ENCODE results near the gene XPOT.

The XPOT gene

GRCh38 chr12:64418209-64418608, 14.0 kb downstream of the XPOT start:
- no peak for DNase-seq

GRCh38 chr12:64419696-64420095, 15.5 kb downstream of the XPOT start:
- peak in 2 of 4 experiments; percentile 7 to 8 for DNase-seq

DNA sequence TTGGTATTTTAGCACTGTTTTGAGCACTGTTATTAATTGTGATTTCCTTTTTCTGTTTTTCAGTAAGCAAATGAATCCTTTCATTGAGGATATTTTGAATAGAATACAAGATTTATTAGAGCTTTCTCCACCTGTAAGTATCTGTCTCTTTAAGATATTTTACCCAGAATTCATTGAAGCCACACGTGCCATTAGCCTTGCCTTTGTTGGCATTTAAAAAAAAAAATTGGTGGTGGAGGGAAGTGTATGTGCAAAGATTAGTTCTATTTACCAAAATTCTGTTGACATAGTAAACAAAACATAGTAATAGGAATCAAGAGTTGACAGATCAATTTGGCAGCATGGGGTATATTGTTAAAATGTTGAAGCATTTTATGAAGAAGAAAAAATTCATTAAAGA, 23.8 kb downstream of the XPOT start:
- DNase-seq = no peak

GRCh38 chr12:64428956-64429355, 24.8 kb downstream of the XPOT start:
- DNase-seq = no peak

GRCh38 chr12:64430886-64431285, 26.7 kb downstream of the XPOT start:
- DNase-seq = no peak

- no peak for DNase-seq
Measured at GRCh38 chr12:64431791-64432190, 27.6 kb downstream of the XPOT start.

DNA sequence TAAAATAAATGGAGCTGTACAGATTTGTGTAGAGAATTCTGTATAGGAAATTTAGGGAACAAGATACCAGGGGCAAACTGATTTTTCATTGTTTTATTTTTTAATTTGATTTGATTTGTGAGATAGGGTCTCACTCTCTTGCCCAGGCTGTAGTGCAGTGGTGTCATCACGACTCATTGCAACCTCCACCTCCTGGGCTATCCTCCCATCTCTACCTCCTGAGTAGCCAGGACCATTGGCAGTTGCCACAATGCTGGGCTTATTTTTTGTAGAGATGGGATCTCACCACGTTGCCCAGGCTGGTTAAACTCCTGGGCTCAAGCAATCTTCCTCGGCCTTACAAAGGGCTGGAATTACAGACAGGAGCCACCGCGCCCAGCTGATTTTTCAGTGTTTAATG, 29.7 kb downstream of the XPOT start:
- DNase-seq = no peak

DNA sequence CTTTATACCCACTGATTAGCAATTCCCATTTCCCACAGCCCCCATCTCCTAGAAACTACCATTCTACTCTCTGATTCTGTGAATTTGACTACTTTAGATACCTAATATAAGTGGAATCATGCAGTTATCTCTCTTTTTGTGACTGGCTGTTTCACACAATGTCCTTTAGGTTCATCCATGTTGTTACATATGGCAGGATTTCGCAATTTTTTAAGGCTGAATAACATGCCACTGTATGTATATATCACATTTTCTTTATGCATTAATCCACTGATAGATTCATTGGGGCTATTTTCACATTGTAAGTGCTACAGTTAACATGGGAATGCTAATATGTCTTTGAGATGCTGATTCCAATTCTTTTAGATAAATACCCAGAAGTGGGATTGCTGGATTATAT, 35.9 kb downstream of the XPOT start:
- no peak for DNase-seq

- DNase-seq = no peak
Measured at GRCh38 chr12:64445490-64445889, 41.3 kb downstream of the XPOT start.

DNA sequence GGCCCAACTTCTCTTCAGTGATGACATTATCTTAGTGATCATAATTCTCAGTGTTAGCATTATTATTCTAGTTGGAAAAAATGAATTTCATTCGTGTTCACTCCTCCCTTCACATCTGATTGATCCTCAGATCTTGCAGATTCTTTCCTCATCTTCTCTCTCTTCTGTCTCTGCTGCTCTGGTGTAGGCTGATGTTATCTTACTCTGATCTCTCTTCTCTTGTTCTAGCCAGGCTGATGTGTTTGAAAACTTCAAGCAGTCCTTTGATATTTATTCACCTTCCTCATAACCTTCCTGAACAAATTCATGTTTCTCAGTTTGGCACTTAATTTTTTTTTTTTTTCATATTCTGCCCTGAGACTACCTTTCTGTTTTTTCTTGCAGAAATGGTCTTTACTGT, 42.1 kb downstream of the XPOT start:
- no peak for DNase-seq

GRCh38 chr12:64450057-64450640, 46.0 kb downstream of the XPOT start:
- no peak for DNase-seq

- DNase-seq = peak; percentile 56 to 73 (median 68)
Measured at GRCh38 chr12:64450711-64451486, 46.7 kb downstream of the XPOT start.

- DNase-seq = peak; percentile 93 to 96 (median 94)
Measured at GRCh38 chr12:64451687-64452558, 47.7 kb downstream of the XPOT start, which contains the start of gene TBK1. Gene TBK1, plus strand, starts transcription at chr12:64452120. Its CDS starts 3,751 bp downstream, at chr12:64455871.

DNA sequence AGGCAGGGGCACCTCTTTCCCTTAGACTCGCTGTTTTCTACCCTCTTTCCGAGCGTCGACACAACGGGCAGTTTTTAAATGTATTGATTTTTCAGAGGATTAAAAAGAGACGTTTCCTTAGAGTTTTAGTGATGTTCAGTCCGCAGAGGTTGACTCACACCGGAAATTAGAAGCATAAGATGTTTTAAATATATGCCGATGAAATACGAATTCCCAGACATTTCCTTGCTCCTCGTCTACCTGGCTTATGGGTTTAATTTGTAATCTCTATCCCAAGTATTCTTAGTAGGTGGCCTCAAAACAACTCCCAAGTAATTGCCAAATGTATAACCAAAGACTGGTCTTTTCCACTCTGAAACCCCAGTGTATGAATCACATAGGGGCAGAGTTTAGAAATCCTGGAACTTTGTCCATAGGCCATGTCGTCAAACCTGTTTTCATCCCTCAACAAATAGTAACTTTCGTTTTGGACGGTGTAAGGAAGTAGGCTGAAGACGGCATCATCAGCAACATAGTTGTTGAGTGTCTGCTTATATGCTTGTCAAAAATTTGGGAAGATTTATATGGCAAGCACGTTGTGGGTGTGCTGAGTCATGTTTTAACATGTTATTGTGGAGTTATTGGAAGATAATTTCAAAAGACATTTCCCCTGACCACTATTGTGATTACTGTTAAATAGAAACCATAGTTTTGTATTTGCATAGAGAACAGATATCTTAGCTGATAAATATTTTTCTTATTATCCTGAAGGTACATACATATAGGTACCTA, 48.6 kb downstream of the XPOT start:
- peak; percentile 62 to 87 (median 70) for DNase-seq

DNA sequence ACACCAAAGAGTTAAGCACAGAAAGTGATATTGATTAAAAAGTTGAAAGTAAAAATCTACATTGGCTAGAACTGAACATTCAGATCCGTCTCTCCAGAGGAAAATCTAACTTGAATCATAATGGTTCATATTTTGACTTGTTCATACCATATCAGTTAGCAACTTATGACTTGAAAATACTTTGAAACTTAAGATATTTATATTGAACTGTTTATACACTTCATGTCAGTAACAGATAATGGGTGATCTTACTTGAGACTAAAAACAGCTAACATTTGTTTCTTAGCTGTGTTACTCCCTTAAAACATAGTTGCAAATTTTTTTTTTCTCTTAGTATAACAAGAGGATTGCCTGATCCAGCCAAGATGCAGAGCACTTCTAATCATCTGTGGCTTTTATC, 51.3 kb downstream of the XPOT start:
- no peak for DNase-seq

DNA sequence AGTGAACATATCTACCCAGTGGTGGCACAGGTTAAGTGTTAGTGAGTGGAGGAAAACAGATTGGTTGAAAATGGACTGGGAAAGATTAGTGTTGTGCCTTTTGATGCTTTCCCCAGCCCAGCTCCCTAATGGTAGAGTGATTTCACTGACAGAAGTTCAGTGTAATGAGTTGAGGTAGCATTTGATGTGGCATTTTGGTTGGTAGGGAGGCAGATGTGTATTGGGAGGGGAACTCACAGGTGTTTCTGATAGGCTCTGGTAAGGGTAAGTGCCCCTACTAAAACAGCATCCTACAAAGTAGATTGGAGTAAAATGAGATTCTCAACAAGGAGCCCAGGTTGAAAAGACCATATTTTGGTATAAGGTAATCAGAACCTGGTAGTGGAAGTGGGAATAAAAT, 51.9 kb downstream of the XPOT start:
- DNase-seq = no peak

- peak; percentile 74 to 86 (median 80) for DNase-seq
Measured at GRCh38 chr12:64457032-64457431, 52.8 kb downstream of the XPOT start.

DNA sequence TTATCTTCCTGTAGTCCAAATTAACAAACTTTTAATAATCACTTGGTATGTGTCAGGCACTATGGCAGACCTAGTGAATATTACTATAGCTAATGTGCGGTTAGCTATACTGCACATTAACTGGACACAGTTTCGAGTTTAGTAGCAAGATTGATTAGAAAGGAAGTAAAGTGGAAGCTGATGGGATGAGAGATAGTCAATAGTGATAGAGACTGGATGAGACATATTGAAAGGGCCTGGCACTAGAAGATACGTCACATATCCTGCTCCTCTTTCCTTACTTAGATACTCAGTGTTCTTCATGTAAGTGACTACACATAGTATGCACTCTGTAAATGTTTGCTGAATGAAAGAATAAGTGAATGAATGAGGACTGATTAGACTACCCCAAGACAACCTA, 53.3 kb downstream of the XPOT start:
- no peak for DNase-seq

DNA sequence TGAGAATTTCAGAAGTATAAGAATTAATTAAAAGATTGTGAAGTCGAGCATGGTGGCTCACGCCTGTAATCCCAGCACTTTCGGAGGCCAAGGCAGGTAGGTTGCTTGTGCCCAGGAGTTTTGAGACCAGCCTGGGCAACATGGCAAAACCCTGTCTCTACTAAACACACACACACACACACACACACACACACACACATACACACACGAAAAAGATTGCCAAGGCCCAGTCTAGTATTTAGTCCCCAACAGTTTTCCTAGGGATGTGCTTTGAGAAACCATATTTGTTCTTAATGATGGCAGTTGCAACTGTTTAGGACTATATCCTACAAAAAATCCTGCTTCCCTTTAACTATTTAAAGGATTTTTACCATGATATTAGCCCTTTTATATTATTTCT, 53.7 kb downstream of the XPOT start:
- DNase-seq = no peak

DNA sequence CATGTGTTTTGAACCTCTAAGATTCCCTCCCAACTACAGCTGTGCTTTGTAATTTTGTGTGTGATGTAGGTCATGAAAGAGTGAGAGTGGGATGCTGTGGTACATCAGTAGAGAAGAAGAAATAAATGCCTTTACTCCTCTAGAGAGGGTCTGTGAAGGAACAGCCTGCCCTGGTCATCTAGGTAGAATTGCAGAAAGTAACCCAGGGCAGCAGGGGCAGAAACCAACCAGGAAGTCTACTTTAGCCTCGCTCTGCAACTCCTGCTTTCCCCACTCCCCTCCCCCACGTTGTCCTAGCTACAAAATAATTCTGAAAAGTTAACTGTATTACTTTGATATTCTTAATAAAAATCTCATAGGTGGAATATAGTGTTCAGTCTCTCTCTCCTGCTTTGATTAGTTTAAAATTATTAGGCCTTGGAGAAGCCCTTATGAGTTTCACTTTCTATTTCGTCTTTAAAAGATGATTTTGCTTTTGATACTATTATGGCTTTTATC, 55.3 kb downstream of the XPOT start:
- peak in 3 of 4 experiments; percentile 10 to 32 (median 31) for DNase-seq

GRCh38 chr12:64461634-64462414, 57.6 kb downstream of the XPOT start:
- no peak for DNase-seq
